HCT116 (cell line): Measurements from ENCODE around the gene PEF1. TPM values are rescaled to one million over a fixed set of nuclear protein-coding genes. Genes with fewer than 3 reads are reported as not detected.
A peak's percentile ranks its signal among the peaks of the same experiment; 100 is the strongest.

Source experiments
- ATAC-seq: fragments of 200-7000 bp; cut with Tn5 transposase; 2 replicates; pipeline ENCODE4 v1.9.1; 2020; ENCODE audit warnings: mild to moderate bottlenecking, moderate library complexity
- Bru-seq: library from RNA; stranded (reverse); fragments of 400-500 nt; gene quantifications from one replicate; lab custom pipeline; 2021; lab: Mats Ljungman, UMichigan
- BruChase-seq, 2 experiments: library from RNA; stranded (reverse); fragments of 400-500 nt; gene quantifications; one replicate each; lab custom pipeline; 2021; lab: Mats Ljungman, UMichigan
- BruUV-seq: library from RNA; stranded (reverse); fragments of 400-500 nt; replicated peaks from 2 replicates; lab custom pipeline; 2021; lab: Mats Ljungman, UMichigan
- CTCF ChIA-PET: fragments of 300-600 bp; sonication (Branson Sonifier 250); formaldehyde crosslinking; loops from one replicate; lab custom pipeline; 2021; ENCODE audit warnings: antibody characterized with exemption; lab: Charles Lee
- POLR2A ChIA-PET: fragments of 300-600, 350-600 bp; sonication (Branson Sonifier 250); formaldehyde crosslinking; loops from one replicate; lab custom pipeline; 2021; ENCODE audit warnings: antibody characterized with exemption; lab: Charles Lee
- RAD21 ChIA-PET, 2 experiments: fragments of 300-600 bp; sonication (Branson Sonifier 250); formaldehyde crosslinking; loops; one replicate each; lab custom pipeline; 2023; ENCODE audit warnings: low total read pairs in 2 of 2; ENCODE audit not compliant: uncharacterized antibody in 2 of 2, unreplicated experiment in 2 of 2, low non-redundant PET in 1 of 2; lab: Charles Lee
- DNase-seq: peaks from one replicate; pipeline ENCODE4 v3.0.0-alpha.2; 2010; ENCODE audit warnings: low read depth, low spot score
- H2AFZ ChIP-seq: fragments of 200-600 bp; shearing (Covaris generic), sonication (generic); 2 replicates; pipeline ENCODE4 v1.6.1; 2017; ENCODE audit warnings: low read depth, mixed run types, mixed read lengths, antibody characterized with exemption, low read length; ENCODE audit not compliant: poor library complexity, severe bottlenecking
- H3K27ac ChIP-seq: 2 replicates; pipeline ENCODE4 v1.5.1; 2012; ENCODE audit warnings: low read depth, low read length
- H3K27me3 ChIP-seq: fragments of 200-600 bp; sonication (generic); 2 replicates; pipeline ENCODE4 v1.6.1; 2016; ENCODE audit warnings: mixed run types, low read length, mixed read lengths; ENCODE audit not compliant: insufficient read depth
- H3K36me3 ChIP-seq, 2 experiments: fragments of 200-500 bp in 1 of 2; fragments of 200-600 bp in 1 of 2; sonication (Bioruptor generic) in 1 of 2; sonication (generic) in 1 of 2; 2 replicates each; pipeline versions ENCODE4 v1.5.1 to v1.6.1; 2014 to 2016; ENCODE audit warnings: low read length in 2 of 2, inconsistent platforms in 1 of 2, mixed read lengths in 1 of 2, mixed run types in 1 of 2; ENCODE audit not compliant: insufficient read depth in 2 of 2, control insufficient read depth in 1 of 2
- H3K4me1 ChIP-seq, 2 experiments: fragments of 200-600 bp in 1 of 2; sonication (generic) in 1 of 2; 2 replicates each; pipeline versions ENCODE4 v1.5.1 to v1.6.1; 2012 to 2017; ENCODE audit warnings: low read length in 2 of 2, inconsistent platforms in 1 of 2, mild to moderate bottlenecking in 1 of 2, mixed read lengths in 1 of 2, mixed run types in 1 of 2, moderate library complexity in 1 of 2; ENCODE audit not compliant: insufficient read depth in 2 of 2, control insufficient read depth in 1 of 2
- H3K4me2 ChIP-seq: fragments of 200-600 bp; sonication (generic); 2 replicates; pipeline ENCODE4 v1.6.1; 2017; ENCODE audit warnings: mixed run types, low read length, mixed read lengths
- H3K4me3 ChIP-seq, 2 experiments: fragments of 200-600 bp in 1 of 2; sonication (generic) in 1 of 2; replicated peaks in 1 of 2; 2 replicates each; pipeline ENCODE4 v1.5.1; 2011 to 2016; ENCODE audit warnings: low read length in 2 of 2, control low read depth in 1 of 2, low read depth in 1 of 2, mild to moderate bottlenecking in 1 of 2, mixed read lengths in 1 of 2, mixed run types in 1 of 2
- H3K79me2 ChIP-seq: fragments of 200-600 bp; sonication (generic); 2 replicates; pipeline ENCODE4 v1.6.1; 2017; ENCODE audit warnings: mild to moderate bottlenecking, mixed run types, low read length, moderate library complexity, mixed read lengths; ENCODE audit not compliant: insufficient read depth
- H3K9ac ChIP-seq: fragments of 200-600 bp; sonication (generic); 2 replicates; pipeline ENCODE4 v1.6.1; 2016; ENCODE audit warnings: low read length, mixed read lengths
- H3K9me2 ChIP-seq: fragments of 200-600 bp; sonication (generic), shearing (Covaris generic); 2 replicates; pipeline ENCODE4 v1.6.1; 2017; ENCODE audit warnings: mixed run types, mild to moderate bottlenecking, moderate library complexity; ENCODE audit not compliant: insufficient read depth
- H3K9me3 ChIP-seq, 2 experiments: fragments of 200-500 bp in 1 of 2; fragments of 200-600 bp in 1 of 2; sonication (Bioruptor generic) in 1 of 2; sonication (generic) in 1 of 2; 2 replicates each; pipeline ENCODE4 v1.6.1; 2014 to 2017; ENCODE audit warnings: low read length in 2 of 2, mixed read lengths in 2 of 2, inconsistent platforms in 1 of 2, low read depth in 1 of 2, mild to moderate bottlenecking in 1 of 2, mixed run types in 1 of 2, moderate library complexity in 1 of 2; ENCODE audit not compliant: control insufficient read depth in 1 of 2, insufficient read depth in 1 of 2
- H4K20me1 ChIP-seq: fragments of 200-600 bp; sonication (generic), shearing (Covaris generic); 2 replicates; pipeline ENCODE4 v1.6.1; 2017; ENCODE audit warnings: mixed run types, mild to moderate bottlenecking, moderate library complexity; ENCODE audit not compliant: insufficient read depth
- CBX3 ChIP-seq: IDR thresholded peaks from 2 replicates; pipeline ENCODE4 v1.6.1; 2012; ENCODE audit warnings: low read depth
- CEBPB ChIP-seq: IDR thresholded peaks from 2 replicates; pipeline ENCODE4 v1.6.1; 2012; ENCODE audit warnings: low read depth
- EGR1 ChIP-seq: IDR thresholded peaks from 2 replicates; pipeline ENCODE4 v1.6.1; 2012; ENCODE audit warnings: low read depth
- ELF1 ChIP-seq: IDR thresholded peaks from 2 replicates; pipeline ENCODE4 v1.6.1; 2012; ENCODE audit warnings: low read depth, borderline replicate concordance
- EZH2 ChIP-seq: fragments of 200-600 bp; sonication (generic); IDR thresholded peaks from 2 replicates; pipeline ENCODE4 v1.6.1; 2017; ENCODE audit warnings: antibody characterized with exemption, mixed run types
- FOSL1 ChIP-seq: IDR thresholded peaks from 2 replicates; pipeline ENCODE4 v1.6.1; 2012; ENCODE audit warnings: low read depth
- JUND ChIP-seq: IDR thresholded peaks from 2 replicates; pipeline ENCODE4 v1.6.1; 2012
- POLR2A ChIP-seq: IDR thresholded peaks from 2 replicates; pipeline ENCODE4 v1.7.0; 2011; ENCODE audit warnings: borderline replicate concordance; ENCODE audit not compliant: insufficient read depth, insufficient read length; ENCODE audit errors: extremely low read depth
- POLR2AphosphoS5 ChIP-seq: IDR thresholded peaks from 2 replicates; pipeline ENCODE4 v1.6.1; 2011; ENCODE audit warnings: mild to moderate bottlenecking, low read depth, low read length, moderate library complexity
- RAD21 ChIP-seq: IDR thresholded peaks from 2 replicates; pipeline ENCODE4 v1.6.1; 2012; ENCODE audit warnings: low read depth, mild to moderate bottlenecking
- SIN3A ChIP-seq: IDR thresholded peaks from 2 replicates; pipeline ENCODE4 v1.6.1; 2012; ENCODE audit warnings: low read depth
- SP1 ChIP-seq: IDR thresholded peaks from 2 replicates; pipeline ENCODE4 v1.6.1; 2012; ENCODE audit warnings: low read depth
- SRF ChIP-seq: IDR thresholded peaks from 2 replicates; pipeline ENCODE4 v1.6.1; 2012; ENCODE audit warnings: low read depth
- TCF7L2 ChIP-seq: IDR thresholded peaks from 2 replicates; pipeline ENCODE4 v1.7.0; 2011; ENCODE audit warnings: borderline replicate concordance, inconsistent platforms; ENCODE audit not compliant: insufficient read depth, insufficient read length; ENCODE audit errors: extremely low read depth
- YY1 ChIP-seq: IDR thresholded peaks from 2 replicates; pipeline ENCODE4 v1.6.1; 2011; ENCODE audit warnings: low read length, low read depth, moderate library complexity, mild to moderate bottlenecking; ENCODE audit not compliant: insufficient replicate concordance; ENCODE audit errors: extremely low read depth
- ZFX ChIP-seq: fragments of 450-650 bp; IDR thresholded peaks from 2 replicates; pipeline ENCODE4 v1.6.1; 2017
- ZNF274 ChIP-seq: fragments of 200-500 bp; sonication (Bioruptor generic); IDR thresholded peaks from 2 replicates; pipeline ENCODE4 v1.6.1; 2014; ENCODE audit warnings: mild to moderate bottlenecking, low read depth, low read length, inconsistent platforms
- intact Hi-C: fragments of 100-400 bp; cut with micrococcal nuclease; formaldehyde crosslinking; loops from 2 replicates; pipeline ENCODE4 v1.10.0; 2022
- long read RNA-seq: library from polyadenylated mRNA; unstranded; transcript quantifications from one replicate; pipeline ENCODE4 v2.0.0, GENCODE V29; 2021; ENCODE audit not compliant: unreplicated experiment
- polyA plus RNA-seq: library from polyadenylated mRNA; unstranded; fragments of >200 nt; gene quantifications from 2 replicates; pipeline ENCODE4 v1.2.1, GENCODE V29; 2012; ENCODE audit warnings: missing spikeins
- total RNA-seq: library from RNA; stranded (reverse); gene quantifications from one replicate; pipeline ENCODE4 v1.2.1, GENCODE V29; 2021; ENCODE audit not compliant: unreplicated experiment
- TF ChIP-seq, protein P1 (sequence below): IDR thresholded peaks from 2 replicates; pipeline ENCODE4 v1.6.1; 2012
- TF ChIP-seq, protein P2 (sequence below): IDR thresholded peaks from 2 replicates; pipeline ENCODE4 v1.6.1; 2012
- TF ChIP-seq, protein P3 (sequence below), 3 experiments: fragments of 200-600 bp in 1 of 3; sonication (generic) in 1 of 3; IDR thresholded peaks in 2 of 3; conservative IDR thresholded peaks in 1 of 3; 2 replicates each; pipeline ENCODE4 v1.5.1; 2012 to 2017; ENCODE audit warnings: low read depth in 2 of 3, low read length in 2 of 3, antibody characterized with exemption in 1 of 3, borderline replicate concordance in 1 of 3, control low read depth in 1 of 3, mild to moderate bottlenecking in 1 of 3, mixed read lengths in 1 of 3, mixed run types in 1 of 3, moderate library complexity in 1 of 3; ENCODE audit not compliant: insufficient read depth in 1 of 3
- TF ChIP-seq, protein P4 (sequence below): IDR thresholded peaks from 2 replicates; pipeline ENCODE4 v1.6.1; 2011; ENCODE audit warnings: mild to moderate bottlenecking, low read length, moderate library complexity; ENCODE audit not compliant: insufficient replicate concordance; ENCODE audit errors: extremely low read depth

The PEF1 gene, protein sequence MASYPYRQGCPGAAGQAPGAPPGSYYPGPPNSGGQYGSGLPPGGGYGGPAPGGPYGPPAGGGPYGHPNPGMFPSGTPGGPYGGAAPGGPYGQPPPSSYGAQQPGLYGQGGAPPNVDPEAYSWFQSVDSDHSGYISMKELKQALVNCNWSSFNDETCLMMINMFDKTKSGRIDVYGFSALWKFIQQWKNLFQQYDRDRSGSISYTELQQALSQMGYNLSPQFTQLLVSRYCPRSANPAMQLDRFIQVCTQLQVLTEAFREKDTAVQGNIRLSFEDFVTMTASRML
- total RNA-seq, result 37.6 TPM
- 46.3 and 47.9 TPM in 2 replicates for polyA plus RNA-seq
- percentile 88 among the genes with signal in this experiment for Bru-seq, nascent RNA
- BruChase-seq, experiment 1, labeled RNA remaining after a 6-hour chase, result percentile 77 among the genes with signal in this experiment
- percentile 78 among the genes with signal in this experiment for BruChase-seq, experiment 2, labeled RNA remaining after a 2-hour chase
- long read RNA-seq, transcript PEF1-201 (5 exons, 1,629 nt), result major isoform, 45 of 70 reads
- long read RNA-seq, transcript PEF1-205 (4 exons, 750 nt), result minor isoform, 7 of 70 reads
- long read RNA-seq, partial matches to known transcripts, result 7 of 70 reads
- long read RNA-seq, other reads (novel, unspliced or antisense), result 11 of 70 reads

DNA sequence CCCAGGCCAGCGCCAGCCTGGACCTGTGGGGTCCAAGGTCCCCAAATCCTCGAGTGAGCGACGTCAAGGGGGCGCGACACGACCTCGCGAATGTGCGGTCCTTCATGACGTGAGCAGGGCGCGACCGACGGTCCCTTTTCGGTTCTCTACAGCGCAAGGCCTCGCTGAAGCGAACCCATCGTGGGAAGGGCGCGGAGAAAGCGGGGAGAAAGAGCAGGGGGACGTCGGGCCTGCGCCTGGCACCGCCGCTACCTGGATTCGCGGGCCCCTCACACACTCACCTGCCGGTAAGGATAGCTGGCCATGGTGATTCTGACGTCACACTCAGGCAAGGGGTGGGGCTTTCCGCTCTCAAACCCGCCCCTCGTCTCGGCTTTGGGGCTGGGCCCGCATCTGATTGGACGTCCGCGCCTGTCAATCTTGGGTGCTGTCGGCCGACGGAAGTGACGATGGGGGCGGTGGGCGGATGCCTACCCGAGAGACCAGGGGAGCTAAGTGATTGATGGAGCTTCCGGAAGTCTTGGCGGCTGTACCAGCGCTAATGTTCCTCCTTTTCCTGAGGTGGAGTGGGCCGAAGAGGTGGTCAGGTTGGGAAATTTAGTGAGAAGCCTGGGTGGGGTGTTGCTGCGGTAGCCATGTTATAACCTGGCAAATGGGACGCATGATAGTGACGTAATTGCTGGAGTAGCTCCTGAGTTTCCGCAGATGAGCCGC is at the start of gene PEF1:
TSS of gene PEF1 (minus strand) at position 317 of the 714 bp plus-strand sequence. CDS start at position 305, 12 bp downstream.
- RAD21 ChIA-PET, result interaction anchor here in 1 of 2 experiments (0.6 to 1.0 kb wide), 2 partner anchors 71 to 474 kb away, joined by 3 to 6 read pairs; no protein-coding TSS in a partner anchor
- no peaks in the 10 kb centered on the region for H3K27me3 ChIP-seq
- CTCF ChIA-PET, result interaction anchor here (0.8 to 1.7 kb wide), 5 partner anchors 12 to 171 kb away, joined by 3 to 6 read pairs (median 5); partner anchors contain the start of gene SPOCD1
- POLR2A ChIA-PET, result interaction anchor here (0.6 to 1.2 kb wide), 5 partner anchors 11 to 144 kb away, joined by 3 to 9 read pairs (median 5); no protein-coding TSS in a partner anchor
- H3K9me2 ChIP-seq, result no peaks in the 10 kb centered on the region
- no TSS peak for BruUV-seq
- peak within 1 kb of the TSS; percentile 97 for H3K9ac ChIP-seq
- H3K4me3 ChIP-seq, result peak within 1 kb of the TSS; percentile 80 to 96
- peaks cover 8 to 25% of the 10 kb centered on the region in 2 experiments; a peak in 3 of 4 replicates for H3K4me1 ChIP-seq
- DNase-seq (peak; percentile 97), ATAC-seq (peak; percentile 87)
- no peaks in the 10 kb centered on the region for H3K36me3 ChIP-seq
- peak within 1 kb of the TSS; percentile 92 for H3K27ac ChIP-seq
- peak within 1 kb of the TSS; percentile 64 for H2AFZ ChIP-seq
- H3K4me2 ChIP-seq, result peak within 1 kb of the TSS; percentile 83
- H3K9me3 ChIP-seq, result no peaks in the 10 kb centered on the region
- H3K79me2 ChIP-seq, result peaks cover 39% of the 10 kb centered on the region
- no peaks in the 10 kb centered on the region for H4K20me1 ChIP-seq
- intact Hi-C loops, result no loop called here
- TF ChIP-seq, protein P1, sequence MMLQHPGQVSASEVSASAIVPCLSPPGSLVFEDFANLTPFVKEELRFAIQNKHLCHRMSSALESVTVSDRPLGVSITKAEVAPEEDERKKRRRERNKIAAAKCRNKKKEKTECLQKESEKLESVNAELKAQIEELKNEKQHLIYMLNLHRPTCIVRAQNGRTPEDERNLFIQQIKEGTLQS, result no peak
- TF ChIP-seq SRF (peak; percentile 95), ZFX (peak; percentile 66), ELF1 (peak; percentile 31; the same call in 1 of the 2 replicates), FOSL1 (no peak), EZH2 (no peak), JUND (no peak), CBX3 (no peak), ZNF274 (no peak), POLR2AphosphoS5 (peak; percentile 78), EGR1 (peak; percentile 91), POLR2A (peak; percentile 59), RAD21 (no peak), CEBPB (no peak), YY1 (peak; percentile 99), SP1 (peak; percentile 98), TCF7L2 (peak; percentile 38), SIN3A (no peak)
- TF ChIP-seq, protein P2, sequence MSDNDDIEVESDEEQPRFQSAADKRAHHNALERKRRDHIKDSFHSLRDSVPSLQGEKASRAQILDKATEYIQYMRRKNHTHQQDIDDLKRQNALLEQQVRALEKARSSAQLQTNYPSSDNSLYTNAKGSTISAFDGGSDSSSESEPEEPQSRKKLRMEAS, result peak; percentile 60; the same call in 1 of the 2 replicates
- TF ChIP-seq, protein P3, sequence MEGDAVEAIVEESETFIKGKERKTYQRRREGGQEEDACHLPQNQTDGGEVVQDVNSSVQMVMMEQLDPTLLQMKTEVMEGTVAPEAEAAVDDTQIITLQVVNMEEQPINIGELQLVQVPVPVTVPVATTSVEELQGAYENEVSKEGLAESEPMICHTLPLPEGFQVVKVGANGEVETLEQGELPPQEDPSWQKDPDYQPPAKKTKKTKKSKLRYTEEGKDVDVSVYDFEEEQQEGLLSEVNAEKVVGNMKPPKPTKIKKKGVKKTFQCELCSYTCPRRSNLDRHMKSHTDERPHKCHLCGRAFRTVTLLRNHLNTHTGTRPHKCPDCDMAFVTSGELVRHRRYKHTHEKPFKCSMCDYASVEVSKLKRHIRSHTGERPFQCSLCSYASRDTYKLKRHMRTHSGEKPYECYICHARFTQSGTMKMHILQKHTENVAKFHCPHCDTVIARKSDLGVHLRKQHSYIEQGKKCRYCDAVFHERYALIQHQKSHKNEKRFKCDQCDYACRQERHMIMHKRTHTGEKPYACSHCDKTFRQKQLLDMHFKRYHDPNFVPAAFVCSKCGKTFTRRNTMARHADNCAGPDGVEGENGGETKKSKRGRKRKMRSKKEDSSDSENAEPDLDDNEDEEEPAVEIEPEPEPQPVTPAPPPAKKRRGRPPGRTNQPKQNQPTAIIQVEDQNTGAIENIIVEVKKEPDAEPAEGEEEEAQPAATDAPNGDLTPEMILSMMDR (IDR thresholded peaks at IDR 0.05 in 2 of 3, conservative IDR thresholded peaks at IDR 0.05 in 1 of 3; ENCODE audit: borderline replicate concordance in 1 of 3, insufficient read depth in 1 of 3, low read depth in 2 of 3, low read length in 2 of 3), result no peak
- TF ChIP-seq, protein P4, sequence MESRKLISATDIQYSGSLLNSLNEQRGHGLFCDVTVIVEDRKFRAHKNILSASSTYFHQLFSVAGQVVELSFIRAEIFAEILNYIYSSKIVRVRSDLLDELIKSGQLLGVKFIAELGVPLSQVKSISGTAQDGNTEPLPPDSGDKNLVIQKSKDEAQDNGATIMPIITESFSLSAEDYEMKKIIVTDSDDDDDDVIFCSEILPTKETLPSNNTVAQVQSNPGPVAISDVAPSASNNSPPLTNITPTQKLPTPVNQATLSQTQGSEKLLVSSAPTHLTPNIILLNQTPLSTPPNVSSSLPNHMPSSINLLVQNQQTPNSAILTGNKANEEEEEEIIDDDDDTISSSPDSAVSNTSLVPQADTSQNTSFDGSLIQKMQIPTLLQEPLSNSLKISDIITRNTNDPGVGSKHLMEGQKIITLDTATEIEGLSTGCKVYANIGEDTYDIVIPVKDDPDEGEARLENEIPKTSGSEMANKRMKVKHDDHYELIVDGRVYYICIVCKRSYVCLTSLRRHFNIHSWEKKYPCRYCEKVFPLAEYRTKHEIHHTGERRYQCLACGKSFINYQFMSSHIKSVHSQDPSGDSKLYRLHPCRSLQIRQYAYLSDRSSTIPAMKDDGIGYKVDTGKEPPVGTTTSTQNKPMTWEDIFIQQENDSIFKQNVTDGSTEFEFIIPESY, result no peak
